Islet precursor cell (in vitro differentiated cells): ENCODE measurements around the gene FBXO40.
A peak's percentile ranks its signal among the peaks of the same experiment; 100 is the strongest.

Experiments
- DNase-seq: peaks from one replicate; pipeline ENCODE4 v3.0.0-alpha.2; 2018

Gene FBXO40

GRCh38 chr3:121624147-121624899, 31.1 kb downstream of the FBXO40 start:
- DNase-seq: peak; percentile 26

GRCh38 chr3:121626495-121626894, 33.3 kb downstream of the FBXO40 start:
- DNase-seq: peak; percentile 28

- peak; percentile 26 for DNase-seq
Observed at GRCh38 chr3:121627211-121627610, 34.0 kb downstream of the FBXO40 start.

GRCh38 chr3:121627622-121628021, 34.4 kb downstream of the FBXO40 start:
- peak; percentile 28 for DNase-seq

- DNase-seq: peak; percentile 45
Observed at GRCh38 chr3:121629601-121630000, 36.4 kb downstream of the FBXO40 start.

- DNase-seq: peak; percentile 37
Observed at GRCh38 chr3:121630355-121630754, 37.2 kb downstream of the FBXO40 start.

GRCh38 chr3:121637922-121638321, 44.7 kb downstream of the FBXO40 start:
- DNase-seq: no peak

- no peak for DNase-seq
Observed at GRCh38 chr3:121641127-121641526, 47.9 kb downstream of the FBXO40 start.

- peak; percentile 29 for DNase-seq
Observed at GRCh38 chr3:121642601-121643314, 49.6 kb downstream of the FBXO40 start.

GRCh38 chr3:121645054-121645453, 51.9 kb downstream of the FBXO40 start:
- DNase-seq: no peak

- DNase-seq: no peak
Observed at GRCh38 chr3:121648219-121648958, 55.2 kb downstream of the FBXO40 start.

- no peak for DNase-seq
Observed at GRCh38 chr3:121649645-121650044, 56.5 kb downstream of the FBXO40 start.

- no peak for DNase-seq
Observed at GRCh38 chr3:121651684-121652083, 58.5 kb downstream of the FBXO40 start.

- DNase-seq: peak; percentile 22
Observed at GRCh38 chr3:121654493-121655385, 61.6 kb downstream of the FBXO40 start.

- DNase-seq: no peak
Observed at GRCh38 chr3:121658716-121659435, 65.7 kb downstream of the FBXO40 start.

GRCh38 chr3:121659586-121659985, 66.4 kb downstream of the FBXO40 start:
- DNase-seq: no peak

GRCh38 chr3:121660356-121661171, 67.4 kb downstream of the FBXO40 start, which contains the start of gene HCLS1:
Gene HCLS1 (minus strand): TSS chr3:121660903. CDS start chr3:121658347, 2,556 bp downstream.
- DNase-seq: no peak

GRCh38 chr3:121661376-121661775, 68.2 kb downstream of the FBXO40 start:
- no peak for DNase-seq

GRCh38 chr3:121662742-121663141, 69.6 kb downstream of the FBXO40 start:
- no peak for DNase-seq

GRCh38 chr3:121663171-121663847, 70.1 kb downstream of the FBXO40 start:
- no peak for DNase-seq
